H1 (cell line): ENCODE measurements around the gene STT3A. TPM values are rescaled to one million over a fixed set of nuclear protein-coding genes. Genes with fewer than 3 reads are reported as not detected.
A peak's percentile ranks its signal among the peaks of the same experiment; 100 is the strongest.

ENCODE experiments used
- EGR1 ChIP-seq: IDR thresholded peaks from 2 replicates; pipeline ENCODE4 v1.6.1; 2011; ENCODE audit warnings: low read depth, low read length, borderline replicate concordance
- GTF2F1 ChIP-seq: IDR thresholded peaks from 2 replicates; pipeline ENCODE4 v1.6.1; 2012; ENCODE audit warnings: low read depth, low read length, improper control_type of control experiment, borderline replicate concordance
- HDAC2 ChIP-seq, 2 experiments: fragments of 300-600 bp in 1 of 2; sonication (generic) in 1 of 2; IDR thresholded peaks; 2 replicates each; pipeline ENCODE4 v1.6.1; 2011 to 2012; ENCODE audit warnings: low read depth in 2 of 2, low read length in 2 of 2, mild to moderate bottlenecking in 2 of 2, moderate library complexity in 2 of 2, borderline replicate concordance in 1 of 2, inconsistent platforms in 1 of 2
- HDAC6 ChIP-seq: IDR thresholded peaks from one replicate; pipeline ENCODE4 v1.7.1; 2012; ENCODE audit warnings: low read depth, mild to moderate bottlenecking, inconsistent platforms, low read length, moderate library complexity
- SIX5 ChIP-seq: IDR thresholded peaks from 2 replicates; pipeline ENCODE4 v1.6.1; 2011; ENCODE audit warnings: mild to moderate bottlenecking, low read depth, low read length
- SRF ChIP-seq: IDR thresholded peaks from 2 replicates; pipeline ENCODE4 v1.6.1; 2011; ENCODE audit warnings: mild to moderate bottlenecking, low read depth, low read length, moderate library complexity
- TAF1 ChIP-seq: IDR thresholded peaks from 2 replicates; pipeline ENCODE4 v1.6.1; 2011; ENCODE audit warnings: mild to moderate bottlenecking, low read depth, low read length
- TCF12 ChIP-seq: IDR thresholded peaks from 2 replicates; pipeline ENCODE4 v1.6.1; 2011; ENCODE audit warnings: low read depth, mild to moderate bottlenecking, low read length
- polyA plus RNA-seq, 7 experiments: library from polyadenylated mRNA; depleted of rRNA in 3 of 7; stranded (reverse) in 5 of 7; unstranded in 2 of 7; fragments of >200 nt in 5 of 7; fragments of 200-250 nt in 2 of 7; gene quantifications; 1 replicate in 5 of 7; 2 replicates in 1 of 7; 4 replicates in 1 of 7; pipeline versions ENCODE4 v1.2.1 to v1.2.3, GENCODE V29; 2011 to 2013; ENCODE audit warnings: missing spikeins in 2 of 7, mixed read lengths in 2 of 7
- total RNA-seq: library from RNA; stranded (reverse); fragmentation: NEBNext Ultra II Directional; extraction: Animal tissue kit (Norgen Biotek cat#: 25700); gene quantifications from 2 replicates; pipeline ENCODE4 v1.2.1, GENCODE V29; 2021
- TF ChIP-seq, protein P1 (sequence below): fragments of 300-600 bp; sonication (generic); IDR thresholded peaks from 2 replicates; pipeline ENCODE4 v1.7.1; 2012; ENCODE audit warnings: low read length, moderate library complexity, mild to moderate bottlenecking, inconsistent platforms; ENCODE audit not compliant: insufficient replicate concordance

STT3A gene
- total and polyA plus RNA-seq, 2 of the 8 experiments (the other 6 are each of a cell fraction or from before 2014, with no cell fraction given): 173 to 211 TPM

- TF ChIP-seq, protein P1, sequence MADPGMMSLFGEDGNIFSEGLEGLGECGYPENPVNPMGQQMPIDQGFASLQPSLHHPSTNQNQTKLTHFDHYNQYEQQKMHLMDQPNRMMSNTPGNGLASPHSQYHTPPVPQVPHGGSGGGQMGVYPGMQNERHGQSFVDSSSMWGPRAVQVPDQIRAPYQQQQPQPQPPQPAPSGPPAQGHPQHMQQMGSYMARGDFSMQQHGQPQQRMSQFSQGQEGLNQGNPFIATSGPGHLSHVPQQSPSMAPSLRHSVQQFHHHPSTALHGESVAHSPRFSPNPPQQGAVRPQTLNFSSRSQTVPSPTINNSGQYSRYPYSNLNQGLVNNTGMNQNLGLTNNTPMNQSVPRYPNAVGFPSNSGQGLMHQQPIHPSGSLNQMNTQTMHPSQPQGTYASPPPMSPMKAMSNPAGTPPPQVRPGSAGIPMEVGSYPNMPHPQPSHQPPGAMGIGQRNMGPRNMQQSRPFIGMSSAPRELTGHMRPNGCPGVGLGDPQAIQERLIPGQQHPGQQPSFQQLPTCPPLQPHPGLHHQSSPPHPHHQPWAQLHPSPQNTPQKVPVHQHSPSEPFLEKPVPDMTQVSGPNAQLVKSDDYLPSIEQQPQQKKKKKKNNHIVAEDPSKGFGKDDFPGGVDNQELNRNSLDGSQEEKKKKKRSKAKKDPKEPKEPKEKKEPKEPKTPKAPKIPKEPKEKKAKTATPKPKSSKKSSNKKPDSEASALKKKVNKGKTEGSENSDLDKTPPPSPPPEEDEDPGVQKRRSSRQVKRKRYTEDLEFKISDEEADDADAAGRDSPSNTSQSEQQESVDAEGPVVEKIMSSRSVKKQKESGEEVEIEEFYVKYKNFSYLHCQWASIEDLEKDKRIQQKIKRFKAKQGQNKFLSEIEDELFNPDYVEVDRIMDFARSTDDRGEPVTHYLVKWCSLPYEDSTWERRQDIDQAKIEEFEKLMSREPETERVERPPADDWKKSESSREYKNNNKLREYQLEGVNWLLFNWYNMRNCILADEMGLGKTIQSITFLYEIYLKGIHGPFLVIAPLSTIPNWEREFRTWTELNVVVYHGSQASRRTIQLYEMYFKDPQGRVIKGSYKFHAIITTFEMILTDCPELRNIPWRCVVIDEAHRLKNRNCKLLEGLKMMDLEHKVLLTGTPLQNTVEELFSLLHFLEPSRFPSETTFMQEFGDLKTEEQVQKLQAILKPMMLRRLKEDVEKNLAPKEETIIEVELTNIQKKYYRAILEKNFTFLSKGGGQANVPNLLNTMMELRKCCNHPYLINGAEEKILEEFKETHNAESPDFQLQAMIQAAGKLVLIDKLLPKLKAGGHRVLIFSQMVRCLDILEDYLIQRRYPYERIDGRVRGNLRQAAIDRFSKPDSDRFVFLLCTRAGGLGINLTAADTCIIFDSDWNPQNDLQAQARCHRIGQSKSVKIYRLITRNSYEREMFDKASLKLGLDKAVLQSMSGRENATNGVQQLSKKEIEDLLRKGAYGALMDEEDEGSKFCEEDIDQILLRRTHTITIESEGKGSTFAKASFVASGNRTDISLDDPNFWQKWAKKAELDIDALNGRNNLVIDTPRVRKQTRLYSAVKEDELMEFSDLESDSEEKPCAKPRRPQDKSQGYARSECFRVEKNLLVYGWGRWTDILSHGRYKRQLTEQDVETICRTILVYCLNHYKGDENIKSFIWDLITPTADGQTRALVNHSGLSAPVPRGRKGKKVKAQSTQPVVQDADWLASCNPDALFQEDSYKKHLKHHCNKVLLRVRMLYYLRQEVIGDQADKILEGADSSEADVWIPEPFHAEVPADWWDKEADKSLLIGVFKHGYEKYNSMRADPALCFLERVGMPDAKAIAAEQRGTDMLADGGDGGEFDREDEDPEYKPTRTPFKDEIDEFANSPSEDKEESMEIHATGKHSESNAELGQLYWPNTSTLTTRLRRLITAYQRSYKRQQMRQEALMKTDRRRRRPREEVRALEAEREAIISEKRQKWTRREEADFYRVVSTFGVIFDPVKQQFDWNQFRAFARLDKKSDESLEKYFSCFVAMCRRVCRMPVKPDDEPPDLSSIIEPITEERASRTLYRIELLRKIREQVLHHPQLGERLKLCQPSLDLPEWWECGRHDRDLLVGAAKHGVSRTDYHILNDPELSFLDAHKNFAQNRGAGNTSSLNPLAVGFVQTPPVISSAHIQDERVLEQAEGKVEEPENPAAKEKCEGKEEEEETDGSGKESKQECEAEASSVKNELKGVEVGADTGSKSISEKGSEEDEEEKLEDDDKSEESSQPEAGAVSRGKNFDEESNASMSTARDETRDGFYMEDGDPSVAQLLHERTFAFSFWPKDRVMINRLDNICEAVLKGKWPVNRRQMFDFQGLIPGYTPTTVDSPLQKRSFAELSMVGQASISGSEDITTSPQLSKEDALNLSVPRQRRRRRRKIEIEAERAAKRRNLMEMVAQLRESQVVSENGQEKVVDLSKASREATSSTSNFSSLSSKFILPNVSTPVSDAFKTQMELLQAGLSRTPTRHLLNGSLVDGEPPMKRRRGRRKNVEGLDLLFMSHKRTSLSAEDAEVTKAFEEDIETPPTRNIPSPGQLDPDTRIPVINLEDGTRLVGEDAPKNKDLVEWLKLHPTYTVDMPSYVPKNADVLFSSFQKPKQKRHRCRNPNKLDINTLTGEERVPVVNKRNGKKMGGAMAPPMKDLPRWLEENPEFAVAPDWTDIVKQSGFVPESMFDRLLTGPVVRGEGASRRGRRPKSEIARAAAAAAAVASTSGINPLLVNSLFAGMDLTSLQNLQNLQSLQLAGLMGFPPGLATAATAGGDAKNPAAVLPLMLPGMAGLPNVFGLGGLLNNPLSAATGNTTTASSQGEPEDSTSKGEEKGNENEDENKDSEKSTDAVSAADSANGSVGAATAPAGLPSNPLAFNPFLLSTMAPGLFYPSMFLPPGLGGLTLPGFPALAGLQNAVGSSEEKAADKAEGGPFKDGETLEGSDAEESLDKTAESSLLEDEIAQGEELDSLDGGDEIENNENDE: no peak
- no peak for TF ChIP-seq GTF2F1
- TF ChIP-seq EGR1: no peak
- TF ChIP-seq SIX5: peak; percentile 60
- TF ChIP-seq HDAC6: no peak
- no peak for TF ChIP-seq HDAC2 (IDR thresholded peaks at IDR 0.05; ENCODE audit: borderline replicate concordance in 1 of 2, low read depth in 2 of 2, low read length in 2 of 2)
- TF ChIP-seq SRF: no peak
- peak; percentile 74; the same call in 1 of the 2 replicates for TF ChIP-seq TAF1
- peak; percentile 62; the same call in 1 of the 2 replicates for TF ChIP-seq TCF12
Observed at GRCh38 chr11:125568970-125569914, 23.4 kb upstream of the STT3A start, which contains the start of gene EI24 (continued).
